Breast epithelium (tissue), 4 donors: ENCODE data around the gene SNAP47. TPM values are rescaled to one million over a fixed set of nuclear protein-coding genes. Genes with fewer than 3 reads are reported as not detected.

ENCODE experiments used
- DNase-seq, 2 donors: peaks; one replicate each; pipeline ENCODE4 v3.0.0-alpha.2; 2019; ENCODE audit warnings: low spot score in 2 of 2
- H3K27ac ChIP-seq, 2 donors: fragments of 200-600 bp; sonication (generic) in 1 of 2; one replicate each; pipeline ENCODE4 v1.5.1; 2016 to 2019; ENCODE audit warnings: mild to moderate bottlenecking in 1 of 2
- H3K27me3 ChIP-seq, 2 donors: fragments of 200-600 bp; sonication (generic) in 1 of 2; one replicate each; pipeline versions ENCODE4 v1.5.1 to v1.6.0; 2017 to 2019; ENCODE audit warnings: control low read depth in 1 of 2, mild to moderate bottlenecking in 1 of 2
- H3K36me3 ChIP-seq: fragments of 200-600 bp; one replicate; pipeline ENCODE4 v1.5.1; 2019
- H3K4me1 ChIP-seq, 2 donors: fragments of 200-600 bp; sonication (generic); one replicate each; pipeline ENCODE4 v1.5.1; 2016 to 2019; ENCODE audit warnings: control low read depth in 1 of 2
- H3K4me3 ChIP-seq, 3 donors: fragments of 200-600 bp; sonication (generic); 1 replicate in 2 of 3; 2 replicates in 1 of 3; pipeline ENCODE4 v1.5.1; 2016 to 2019; ENCODE audit warnings: mild to moderate bottlenecking in 3 of 3, moderate library complexity in 2 of 3
- H3K9me3 ChIP-seq, 2 donors: fragments of 200-600 bp; sonication (generic) in 1 of 2; one replicate each; pipeline ENCODE4 v1.5.1; 2016 to 2019; ENCODE audit warnings: control low read depth in 1 of 2
- POLR2A ChIP-seq: fragments of 450-650 bp; IDR thresholded peaks from one replicate; pipeline ENCODE4 v1.6.1; 2016; ENCODE audit warnings: antibody characterized with exemption, mild to moderate bottlenecking, moderate library complexity
- POLR2AphosphoS5 ChIP-seq, 3 donors: sonication (generic); formaldehyde crosslinking; IDR thresholded peaks; one replicate each; pipeline ENCODE4 v1.6.1; 2017; ENCODE audit warnings: antibody characterized with exemption in 3 of 3
- intact Hi-C: fragments of 100-400 bp; cut with DNase I; formaldehyde crosslinking; loops from one replicate; pipeline ENCODE4 v1.15.1; 2023; ENCODE audit warnings: low total_unique reads
- total RNA-seq, 3 donors: library from RNA; depleted of rRNA; stranded (reverse); fragments of >200 nt; gene quantifications; one replicate each; pipeline ENCODE4 v1.1.0, GENCODE V29; 2016
- TF ChIP-seq, protein P1 (sequence below), 3 donors: fragments of 450-650 bp; IDR thresholded peaks; one replicate each; pipeline ENCODE4 v1.5.1; 2016 to 2017; ENCODE audit warnings: antibody characterized with exemption in 3 of 3, mild to moderate bottlenecking in 3 of 3, moderate library complexity in 3 of 3

SNAP47 gene
- total RNA-seq, 3 donors from 2014 or later, result 28.3 to 60.3 (median 52.1) TPM

DNA sequence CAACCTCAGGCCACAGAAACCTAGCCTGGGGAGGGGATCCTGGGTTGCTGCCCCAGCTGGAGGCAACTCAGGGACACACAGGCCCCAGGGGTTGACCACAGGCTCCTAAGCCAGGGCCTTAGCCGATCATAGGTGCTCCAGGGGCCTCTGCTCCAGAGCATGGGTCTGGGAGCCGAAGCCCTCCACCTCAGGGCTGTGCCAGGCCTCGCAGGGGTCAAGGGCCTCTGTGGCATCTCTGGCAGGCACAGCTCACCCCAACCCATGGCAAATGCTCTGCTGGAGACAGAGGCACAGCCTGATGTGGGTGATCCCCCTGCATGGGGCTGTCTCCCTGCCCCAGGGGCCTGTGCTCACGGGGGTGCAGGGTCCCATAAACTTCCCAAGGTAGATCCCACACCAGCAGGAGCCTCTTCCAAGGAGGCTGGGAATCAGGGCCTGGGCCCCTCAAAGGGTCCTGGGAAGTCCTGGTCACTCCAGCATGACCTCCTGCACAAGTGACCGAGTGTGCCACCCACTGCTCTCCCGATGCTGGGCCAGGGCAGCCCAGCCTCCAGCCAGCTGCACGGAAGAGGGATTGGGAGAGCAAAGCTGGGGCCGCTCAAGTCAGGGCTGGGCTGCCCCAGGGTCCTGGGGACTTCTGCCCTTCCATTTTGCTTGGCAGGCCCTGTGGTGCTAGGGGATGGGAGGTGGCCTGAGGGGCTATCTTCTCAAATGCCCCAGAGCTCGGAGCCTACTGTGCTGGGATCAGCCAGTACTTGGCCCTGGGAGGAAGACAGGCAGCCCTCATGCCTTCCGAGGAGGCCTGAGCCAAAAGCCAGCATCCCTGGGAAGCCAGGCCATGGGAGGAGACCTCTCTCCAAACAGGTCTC is 58.1 kb downstream of the SNAP47 start:
- H3K36me3 ChIP-seq, result no peaks in the 10 kb centered on the region
- peaks cover 4 to 14% of the 10 kb centered on the region in 2 donors for H3K4me1 ChIP-seq
- no peaks in the 10 kb centered on the region for H3K9me3 ChIP-seq
- TF ChIP-seq POLR2AphosphoS5 (IDR thresholded peaks at IDR 0.05), result no peak
- TF ChIP-seq POLR2A, result no peak
- TF ChIP-seq, protein P1, sequence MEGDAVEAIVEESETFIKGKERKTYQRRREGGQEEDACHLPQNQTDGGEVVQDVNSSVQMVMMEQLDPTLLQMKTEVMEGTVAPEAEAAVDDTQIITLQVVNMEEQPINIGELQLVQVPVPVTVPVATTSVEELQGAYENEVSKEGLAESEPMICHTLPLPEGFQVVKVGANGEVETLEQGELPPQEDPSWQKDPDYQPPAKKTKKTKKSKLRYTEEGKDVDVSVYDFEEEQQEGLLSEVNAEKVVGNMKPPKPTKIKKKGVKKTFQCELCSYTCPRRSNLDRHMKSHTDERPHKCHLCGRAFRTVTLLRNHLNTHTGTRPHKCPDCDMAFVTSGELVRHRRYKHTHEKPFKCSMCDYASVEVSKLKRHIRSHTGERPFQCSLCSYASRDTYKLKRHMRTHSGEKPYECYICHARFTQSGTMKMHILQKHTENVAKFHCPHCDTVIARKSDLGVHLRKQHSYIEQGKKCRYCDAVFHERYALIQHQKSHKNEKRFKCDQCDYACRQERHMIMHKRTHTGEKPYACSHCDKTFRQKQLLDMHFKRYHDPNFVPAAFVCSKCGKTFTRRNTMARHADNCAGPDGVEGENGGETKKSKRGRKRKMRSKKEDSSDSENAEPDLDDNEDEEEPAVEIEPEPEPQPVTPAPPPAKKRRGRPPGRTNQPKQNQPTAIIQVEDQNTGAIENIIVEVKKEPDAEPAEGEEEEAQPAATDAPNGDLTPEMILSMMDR (IDR thresholded peaks at IDR 0.05), result no peak
- H3K27me3 ChIP-seq, result no peaks in the 10 kb centered on the region
- H3K27ac ChIP-seq, result peak overlapping the region; percentile 60 to 71
- no peak for DNase-seq
- no peak overlapping the region for H3K4me3 ChIP-seq
- intact Hi-C loops, result no loop called here

DNA sequence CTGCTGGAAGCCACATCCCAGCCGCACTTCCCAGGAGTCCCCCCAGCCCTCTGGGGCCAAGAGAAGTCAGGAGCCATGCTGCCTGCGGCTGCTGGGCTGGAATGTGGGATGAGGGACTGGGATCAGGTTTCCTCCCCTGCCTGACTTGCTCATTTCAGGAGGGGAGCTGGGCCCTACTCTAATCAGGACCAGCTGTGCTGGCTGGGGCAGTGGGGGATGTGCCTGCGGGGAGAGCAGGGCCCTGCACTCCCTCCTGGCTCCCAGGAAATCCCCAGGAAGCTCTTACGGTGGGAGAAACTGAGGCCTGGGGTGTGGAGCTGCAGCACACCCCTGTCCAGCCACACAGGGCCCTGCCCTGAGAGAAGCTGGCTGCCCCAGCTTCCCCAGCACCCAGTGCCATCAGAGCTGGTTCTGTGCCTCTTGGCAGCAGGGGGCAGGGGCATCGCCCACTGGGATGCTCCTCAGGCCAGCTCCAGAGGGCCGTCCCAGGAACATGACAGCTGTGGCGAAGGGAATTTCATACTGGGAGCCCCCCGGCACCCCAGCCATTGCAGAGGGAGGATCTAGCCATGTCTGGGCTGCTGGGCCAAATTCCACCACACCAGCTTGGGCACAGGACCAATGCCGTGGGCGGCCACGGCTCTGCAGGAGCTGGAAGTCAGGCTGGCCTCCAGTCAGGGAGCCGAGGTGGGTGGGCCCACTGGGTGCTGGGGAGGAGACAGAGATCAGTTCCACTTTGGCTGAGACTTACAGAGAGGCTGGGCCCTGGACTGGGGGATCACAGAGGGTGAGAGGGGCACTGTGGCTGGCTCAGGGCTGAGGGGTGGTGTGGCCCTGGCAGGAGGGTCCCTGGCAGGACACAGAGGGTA is 58.9 kb downstream of the SNAP47 start:
- TF ChIP-seq, protein P1 (IDR thresholded peaks at IDR 0.05), result no peak
- TF ChIP-seq POLR2A, result no peak
- TF ChIP-seq POLR2AphosphoS5 (IDR thresholded peaks at IDR 0.05), result peak in 1 of 3 donors; percentile 40
- no peaks in the 10 kb centered on the region for H3K36me3 ChIP-seq
- H3K9me3 ChIP-seq, result no peaks in the 10 kb centered on the region
- DNase-seq, result peak in 1 of 2 donors; percentile 71
- intact Hi-C loops, result no loop called here
- peaks cover 4 to 14% of the 10 kb centered on the region in 2 donors for H3K4me1 ChIP-seq
- no peaks in the 10 kb centered on the region for H3K27me3 ChIP-seq
- peak overlapping the region; percentile 60 to 71 for H3K27ac ChIP-seq
- H3K4me3 ChIP-seq, result peak overlapping the region in 2 of 3 donors; percentile 5 to 51

DNA sequence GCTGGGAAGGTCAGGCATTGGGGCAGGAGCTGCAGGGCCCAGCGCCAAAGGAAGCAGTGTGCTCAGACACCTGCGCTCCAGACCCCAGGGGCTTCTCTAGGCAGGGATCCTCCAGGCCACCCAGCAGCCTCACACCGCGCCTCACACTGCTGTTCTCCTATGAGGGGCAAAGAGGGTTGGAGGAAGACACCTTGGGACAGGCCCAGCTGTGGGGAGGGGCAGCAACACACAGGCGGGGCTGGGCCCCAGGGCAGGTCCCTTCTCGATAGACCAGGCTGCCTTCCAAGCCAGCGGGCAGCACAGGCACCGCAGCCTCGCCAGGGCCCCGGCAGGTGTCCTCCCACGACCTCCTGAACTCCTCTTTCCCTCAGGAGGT is 59.6 kb downstream of the SNAP47 start:
- no peaks in the 10 kb centered on the region for H3K27me3 ChIP-seq
- intact Hi-C loops, result no loop called here
- H3K4me3 ChIP-seq, result peak overlapping the region in 2 of 3 donors; percentile 5 to 51
- TF ChIP-seq POLR2A, result no peak
- H3K4me1 ChIP-seq, result peaks cover 4 to 14% of the 10 kb centered on the region in 2 donors
- no peak for DNase-seq
- H3K9me3 ChIP-seq, result no peaks in the 10 kb centered on the region
- H3K27ac ChIP-seq, result peak overlapping the region; percentile 60 to 71
- no peaks in the 10 kb centered on the region for H3K36me3 ChIP-seq

DNA sequence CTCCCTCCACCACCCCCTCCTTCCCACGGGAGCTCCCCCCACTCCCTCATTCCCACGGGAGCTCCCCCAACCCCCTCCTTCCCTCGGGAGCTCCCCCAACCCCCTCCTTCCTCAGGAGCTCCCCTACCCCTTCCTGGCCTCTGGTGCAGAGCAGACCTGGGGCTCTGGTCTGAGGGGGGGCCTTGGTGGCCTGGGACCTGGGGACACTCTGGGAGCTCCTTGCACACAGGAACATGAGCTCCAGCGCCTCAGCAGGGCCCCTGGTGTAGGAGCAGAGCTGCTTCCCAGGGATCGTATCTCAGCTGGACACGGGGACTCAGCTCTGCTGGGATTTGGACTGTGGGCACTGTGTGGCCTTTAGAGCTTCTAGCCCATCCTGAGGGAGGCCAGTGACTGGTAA is 60.5 kb downstream of the SNAP47 start:
- TF ChIP-seq POLR2AphosphoS5 (IDR thresholded peaks at IDR 0.05), result no peak
- TF ChIP-seq, protein P1 (IDR thresholded peaks at IDR 0.05), result no peak
- no peak for TF ChIP-seq POLR2A
- no peaks in the 10 kb centered on the region for H3K27me3 ChIP-seq
- no peaks in the 10 kb centered on the region for H3K9me3 ChIP-seq
- no peak for DNase-seq
- no peaks in the 10 kb centered on the region for H3K36me3 ChIP-seq
- no peak overlapping the region for H3K27ac ChIP-seq
- no peak overlapping the region for H3K4me3 ChIP-seq
- intact Hi-C loops, result no loop called here
- peaks cover 4 to 14% of the 10 kb centered on the region in 2 donors for H3K4me1 ChIP-seq

DNA sequence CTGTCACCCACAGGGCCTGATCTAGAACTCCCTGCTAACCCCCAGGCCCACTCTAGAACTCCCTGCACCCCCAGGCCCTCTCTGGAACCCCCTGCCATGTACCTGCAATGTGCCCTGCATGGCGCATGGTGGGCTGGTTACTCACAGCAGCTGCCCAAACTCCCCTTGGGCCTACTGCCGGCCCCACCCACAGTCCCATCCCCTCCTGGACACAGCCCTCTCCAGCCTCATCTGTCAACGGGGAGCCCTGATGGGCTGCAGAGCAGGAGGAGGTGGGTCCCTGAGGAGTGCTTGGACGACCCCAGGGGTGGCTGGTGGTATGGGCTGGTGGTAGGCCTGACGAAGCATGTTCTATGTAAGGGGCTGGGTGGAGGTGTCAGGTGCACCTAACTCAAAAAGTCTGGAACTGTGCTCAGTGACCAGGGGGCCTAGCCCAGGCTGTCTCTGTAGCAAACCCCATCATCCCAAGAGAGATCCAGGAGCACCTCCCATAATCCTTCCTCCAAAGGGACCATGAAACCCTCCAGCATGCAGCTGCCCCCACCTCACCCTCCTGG is 61.2 kb downstream of the SNAP47 start:
- H3K4me3 ChIP-seq, result no peak overlapping the region
- TF ChIP-seq, protein P1 (IDR thresholded peaks at IDR 0.05), result no peak
- TF ChIP-seq POLR2AphosphoS5 (IDR thresholded peaks at IDR 0.05), result no peak
- no peak for TF ChIP-seq POLR2A
- no peak for DNase-seq
- no peaks in the 10 kb centered on the region for H3K36me3 ChIP-seq
- no peaks in the 10 kb centered on the region for H3K9me3 ChIP-seq
- peaks cover 4 to 14% of the 10 kb centered on the region in 2 donors for H3K4me1 ChIP-seq
- no peak overlapping the region for H3K27ac ChIP-seq
- intact Hi-C loops, result no loop called here
- H3K27me3 ChIP-seq, result no peaks in the 10 kb centered on the region
